HG03025 (cell line): ENCODE results near the gene RNPEP.
"Not testable (repeated sequence)": the region's sequence is repeated elsewhere in the genome, so short reads cannot be mapped to it uniquely, and the experiment has no call there.

Source experiments
- ATAC-seq: cut with Tn5 transposase; IDR thresholded peaks from one replicate; pipeline ENCODE4 v1.9.1; 2021; ENCODE audit warnings: mild to moderate bottlenecking, moderate library complexity; ENCODE audit not compliant: unreplicated experiment, low FRiP score

The RNPEP gene

DNA sequence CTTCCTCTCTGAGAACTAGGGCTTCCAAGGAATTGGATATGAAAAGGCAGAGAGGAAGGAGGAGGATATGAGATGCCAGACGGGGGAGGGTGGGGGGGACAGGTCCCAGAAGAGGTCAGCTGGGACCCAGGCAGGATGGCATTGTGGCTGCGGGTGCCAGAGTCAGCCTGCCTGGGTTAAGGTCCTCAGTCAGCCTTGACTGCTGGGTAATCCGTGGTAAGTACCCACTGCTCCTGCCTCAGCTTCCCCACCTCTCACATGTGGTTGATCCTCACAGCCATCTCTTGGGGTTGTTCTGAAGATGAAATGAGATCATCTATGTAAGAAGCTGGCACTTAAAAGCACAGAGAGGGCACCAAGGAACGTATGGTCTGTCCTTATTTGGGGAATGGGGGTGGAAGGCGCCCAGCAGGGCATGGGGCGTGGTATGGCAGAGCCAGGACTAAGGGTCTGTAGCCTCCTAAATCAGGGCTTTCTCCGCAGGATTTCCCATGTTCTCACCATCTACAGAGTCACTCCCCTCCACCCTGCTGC lies 51.8 kb downstream of the RNPEP start:
- no peak for ATAC-seq

DNA sequence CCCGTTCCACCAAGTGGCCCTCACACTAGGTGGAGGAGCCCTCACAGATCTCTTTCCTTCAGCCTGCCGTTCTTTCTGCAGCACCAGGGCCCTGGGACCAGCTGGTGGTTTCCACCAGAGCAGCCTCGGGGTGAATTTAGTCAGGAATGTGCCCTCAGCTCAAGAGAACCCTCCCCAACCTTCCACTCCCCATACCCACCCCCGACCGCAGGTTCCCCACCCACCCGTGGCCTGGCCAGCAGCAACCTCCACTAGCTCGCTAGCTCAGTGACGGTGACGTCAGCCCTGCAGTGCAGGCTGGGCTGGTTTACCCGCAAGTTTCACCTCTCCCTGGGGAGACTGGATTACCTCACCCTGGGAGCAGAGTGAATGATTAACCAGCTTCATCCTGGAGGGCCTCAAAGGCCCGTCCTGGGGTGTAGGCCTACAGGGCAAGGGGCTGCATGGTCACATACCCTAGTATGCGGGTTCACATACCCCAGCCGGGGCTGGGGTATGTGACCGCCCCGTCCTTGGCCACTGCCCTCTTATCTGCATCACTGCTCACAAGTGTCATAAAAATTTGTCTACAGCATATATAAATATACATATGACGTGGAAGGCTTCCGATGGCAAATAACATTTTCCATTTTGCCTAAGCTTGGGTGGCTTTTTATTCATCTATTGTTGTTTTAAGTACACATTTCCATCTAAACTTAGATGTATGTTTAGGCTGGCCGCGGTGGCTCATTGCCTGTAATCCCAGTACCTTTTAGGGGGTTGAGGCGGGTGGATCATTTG lies 52.4 kb downstream of the RNPEP start:
- no peak for ATAC-seq

DNA sequence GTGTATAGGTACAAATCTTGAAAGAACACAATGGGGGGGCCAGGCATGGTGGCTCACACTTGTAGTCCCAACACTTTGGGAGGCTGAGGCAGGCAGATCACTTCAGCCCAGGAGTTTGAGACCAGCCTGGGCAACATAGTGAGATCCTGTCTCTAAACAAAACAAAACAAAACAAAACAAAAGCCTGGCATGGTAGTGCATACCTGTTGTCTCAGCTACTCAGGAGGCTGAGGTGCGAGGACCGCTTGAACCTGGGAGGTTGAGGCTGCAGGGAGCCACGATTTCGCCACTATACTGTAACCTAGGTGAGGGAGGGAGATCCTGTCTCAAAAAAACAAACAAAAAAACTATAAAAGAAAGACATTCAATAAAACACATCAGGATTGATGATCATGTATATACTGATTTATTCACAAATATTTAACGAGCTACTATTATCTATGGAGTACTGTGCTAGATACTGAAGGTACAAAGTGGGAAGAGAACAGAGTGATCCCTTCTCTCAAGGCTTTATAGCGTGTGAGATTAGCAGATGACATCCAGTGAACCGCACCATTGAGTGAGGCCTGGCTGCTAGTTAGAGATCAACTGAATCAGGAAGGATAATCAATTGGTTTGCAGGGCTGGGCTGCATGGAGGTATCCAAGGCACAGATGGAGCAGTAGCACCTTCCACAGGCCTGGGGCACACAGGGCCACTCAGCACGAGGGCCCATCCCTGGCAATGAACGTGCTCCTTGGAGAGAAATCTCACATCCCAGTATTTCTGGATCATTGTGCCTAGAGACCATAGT lies 54.3 kb downstream of the RNPEP start:
- no peak for ATAC-seq

DNA sequence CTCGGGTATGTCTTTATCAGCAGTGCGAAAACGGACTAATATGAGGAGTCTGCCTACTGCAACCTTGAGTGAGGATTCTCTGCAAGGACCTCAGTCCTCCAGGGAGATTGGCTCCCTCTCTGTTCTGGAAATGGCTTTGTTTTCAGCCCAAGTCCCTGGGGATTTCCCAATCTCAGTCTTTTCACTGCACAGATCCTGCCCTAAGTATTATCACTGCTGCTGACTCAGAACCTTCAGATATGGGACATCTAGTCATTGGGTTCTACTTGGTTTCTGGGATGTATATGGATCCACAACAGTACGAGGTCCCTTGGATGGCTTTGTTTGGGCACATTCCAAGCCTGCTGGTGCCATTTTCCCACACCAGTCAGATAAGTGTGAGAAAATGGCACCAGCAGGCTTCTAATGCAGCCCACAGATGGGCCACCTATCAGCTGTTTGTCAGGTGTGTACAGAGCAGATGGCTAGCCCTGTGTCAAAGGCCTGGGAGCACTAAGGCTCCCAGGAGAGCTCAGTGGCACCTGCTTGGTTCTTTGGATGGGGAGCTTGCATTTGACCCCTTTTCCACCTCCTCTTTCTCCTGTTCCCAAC lies 55.4 kb downstream of the RNPEP start:
- ATAC-seq = no peak

DNA sequence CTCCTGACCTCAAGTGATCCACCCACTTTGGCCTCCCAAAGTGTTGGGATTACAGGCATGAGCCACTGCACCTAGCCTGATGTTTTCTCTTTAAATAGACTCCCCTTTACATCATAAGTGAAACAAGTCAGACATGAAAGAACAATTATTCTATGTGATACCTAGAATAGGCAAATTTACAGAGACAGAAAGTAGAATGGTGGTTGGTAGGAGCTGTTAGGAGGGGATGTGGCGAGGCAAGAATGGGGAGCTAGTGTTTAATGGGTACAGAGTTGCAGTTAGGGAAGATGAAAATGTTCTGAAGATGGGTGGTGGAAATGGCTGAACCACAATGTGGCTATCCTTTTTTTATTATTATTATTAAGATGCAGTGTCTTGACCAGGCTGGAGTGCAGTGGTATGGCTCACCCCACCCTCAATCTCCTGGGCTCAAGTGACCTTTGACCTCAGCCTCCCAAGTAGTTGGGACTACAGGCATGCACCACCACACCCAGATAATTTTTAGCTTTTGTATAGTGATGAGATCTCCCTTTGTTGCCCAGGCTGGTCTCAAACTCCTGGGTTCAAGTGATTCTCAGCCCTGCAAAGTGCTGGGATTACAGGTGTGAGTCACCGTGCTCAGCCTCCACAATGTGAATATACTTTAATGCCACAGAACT lies 56.4 kb downstream of the RNPEP start:
- ATAC-seq = no peak

DNA sequence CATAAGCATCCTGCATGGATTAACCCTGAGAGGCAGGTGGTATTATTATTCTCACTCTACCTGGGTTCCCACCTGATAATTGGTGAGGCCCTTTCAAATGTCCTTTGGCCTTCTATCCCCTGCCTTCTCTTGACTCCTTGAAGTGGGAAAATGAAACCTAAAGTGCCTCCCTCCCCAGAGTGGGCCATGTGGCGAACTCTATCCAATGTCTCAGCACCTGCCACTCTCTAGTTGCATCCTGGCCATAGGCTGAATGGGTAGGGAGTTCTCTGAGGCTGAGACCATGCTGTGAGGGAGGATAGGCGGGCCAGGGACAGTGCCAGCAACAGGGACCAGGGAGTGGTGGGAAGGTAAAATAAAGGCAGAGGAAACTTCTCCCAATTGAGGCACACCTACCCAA lies 63.3 kb downstream of the RNPEP start:
- ATAC-seq = no peak

DNA sequence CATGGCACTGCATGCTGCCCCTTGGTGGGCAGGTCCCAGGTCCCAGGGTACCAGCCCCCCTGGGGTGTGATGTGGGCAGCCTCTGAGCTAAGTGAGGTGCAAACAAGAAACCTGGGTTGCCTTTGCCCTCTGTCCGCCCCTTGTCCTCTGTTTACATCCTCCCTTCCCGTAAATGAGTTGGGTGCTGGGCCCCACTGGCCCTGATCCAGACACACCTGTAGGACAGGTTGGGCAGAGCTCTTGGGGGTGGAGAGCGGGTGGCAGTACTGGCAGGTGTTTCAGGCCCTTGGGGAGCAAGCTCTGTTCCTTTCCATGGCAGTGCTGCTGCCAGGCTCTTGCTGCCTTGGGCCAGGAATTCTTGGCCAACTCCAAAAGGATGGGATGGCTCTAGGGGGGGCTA lies 63.8 kb downstream of the RNPEP start:
- ATAC-seq = no peak

DNA sequence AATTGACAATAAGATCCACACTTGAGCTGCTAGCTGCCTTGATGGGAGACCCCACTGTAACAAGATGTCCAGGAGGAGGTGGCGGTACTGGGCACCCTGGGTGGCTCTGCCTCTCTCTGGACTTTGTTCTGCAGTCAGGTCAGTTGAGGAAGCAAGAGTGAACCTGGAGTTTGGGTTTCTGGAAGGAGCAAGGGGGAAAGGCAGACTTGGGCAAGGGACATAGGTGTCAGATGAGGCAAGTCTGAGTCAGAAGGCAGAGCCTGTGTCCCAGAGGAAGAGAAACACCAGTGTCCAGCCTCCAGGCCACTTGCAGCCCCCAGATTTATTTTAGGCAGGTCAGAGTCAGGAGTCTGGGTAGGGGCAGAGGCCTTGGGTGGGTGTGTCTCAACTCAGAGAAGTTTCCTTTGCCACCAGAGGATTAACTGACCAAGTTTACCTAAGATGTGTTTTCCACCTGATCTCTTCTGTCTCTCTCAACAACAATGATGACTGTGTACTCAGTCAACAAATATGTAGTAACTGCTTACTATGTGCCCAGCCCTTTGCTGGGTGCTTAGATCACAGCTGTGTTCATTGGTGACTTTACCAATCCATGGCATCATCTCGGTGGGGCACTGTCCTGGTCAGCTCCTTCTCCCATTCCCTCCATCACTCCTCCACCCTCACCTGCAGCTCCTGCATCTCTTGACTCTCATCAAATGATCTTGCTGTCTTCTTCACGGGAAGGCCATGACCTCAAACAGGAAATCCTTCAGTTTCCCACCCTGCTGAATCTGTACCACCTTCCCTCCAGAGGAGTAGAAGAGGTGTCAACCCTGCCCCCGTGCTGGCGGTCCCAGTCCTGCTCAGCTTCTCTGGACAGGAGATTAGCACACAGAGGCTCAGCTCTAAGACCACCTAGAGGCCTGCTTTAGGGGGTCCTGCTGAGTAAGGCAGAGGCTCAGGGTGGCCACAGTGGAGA lies 64.6 kb downstream of the RNPEP start:
- ATAC-seq = no peak

DNA sequence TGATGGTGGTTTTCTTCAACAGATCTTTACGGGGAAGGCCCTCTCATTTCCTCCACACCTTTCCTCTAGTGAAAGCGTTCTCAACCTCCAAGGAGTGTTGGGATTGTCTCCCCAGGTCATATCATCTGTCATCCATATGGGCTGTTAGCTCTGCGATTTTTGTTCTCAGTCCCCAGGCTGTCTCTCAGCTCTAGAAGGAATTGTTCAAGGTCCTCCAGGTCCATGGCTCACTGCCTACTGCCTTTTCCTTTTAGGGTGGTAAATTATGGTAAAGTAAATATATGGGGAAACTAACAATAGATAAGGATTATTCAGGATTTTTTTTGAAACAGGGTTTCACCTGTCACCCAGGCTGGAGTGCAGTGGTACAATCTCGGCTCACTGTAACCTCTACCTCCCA lies 65.5 kb downstream of the RNPEP start:
- no peak for ATAC-seq

DNA sequence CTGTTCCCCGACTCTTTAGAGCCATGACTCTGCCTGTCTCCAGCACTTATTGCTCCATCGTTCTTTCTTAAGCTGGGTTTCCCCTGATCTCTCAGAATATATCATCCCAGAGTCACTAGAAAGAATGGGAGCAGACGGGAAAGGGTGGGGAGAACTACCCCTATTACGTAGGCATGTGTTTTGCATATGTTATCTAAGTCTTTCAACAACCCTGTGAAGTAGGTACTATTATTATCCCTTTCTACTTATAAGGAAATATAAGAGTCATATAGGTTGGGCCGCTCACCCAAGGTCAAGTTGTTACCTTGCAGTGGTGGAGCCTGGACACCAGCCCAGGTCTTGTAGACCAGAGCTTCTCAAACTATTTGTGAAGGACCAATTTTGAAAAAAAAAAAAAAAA lies 66.7 kb downstream of the RNPEP start:
- no peak for ATAC-seq

DNA sequence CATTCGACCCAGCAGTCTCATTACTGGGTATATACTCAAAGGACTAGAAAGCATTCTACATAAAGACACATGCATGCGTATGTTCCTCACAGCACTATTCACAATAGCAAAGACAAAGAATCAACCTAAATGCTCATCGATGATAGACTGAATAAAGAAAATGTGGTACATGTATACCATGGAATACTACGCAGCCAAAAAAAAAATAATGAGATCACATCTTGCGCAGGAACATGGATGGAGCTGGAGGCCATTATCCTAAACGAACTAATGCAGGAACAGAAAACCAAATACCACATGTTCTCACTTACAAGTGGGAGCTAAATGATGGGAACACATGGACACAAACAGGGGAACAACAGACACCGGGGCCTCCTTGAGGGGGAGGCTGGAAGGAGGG lies 71.6 kb downstream of the RNPEP start:
- ATAC-seq = no peak

DNA sequence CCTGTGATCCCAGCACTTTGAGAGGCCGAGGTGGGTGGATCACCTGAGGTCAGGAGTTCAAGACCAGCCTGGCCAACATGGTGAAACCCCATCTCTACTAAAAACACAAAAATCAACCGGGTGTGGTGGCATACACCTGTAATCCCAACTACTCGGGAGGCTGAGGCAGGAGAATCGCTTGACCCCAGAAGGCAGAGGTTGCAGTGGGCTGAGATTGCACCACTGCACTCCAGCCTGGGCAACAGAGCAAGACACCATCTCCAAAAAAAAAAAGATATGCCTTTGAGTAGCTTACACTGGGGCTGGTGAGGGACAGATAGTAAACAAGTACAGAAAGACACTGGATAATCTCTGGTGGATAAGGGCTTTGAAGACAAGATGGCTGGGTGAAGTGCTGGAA lies 72.2 kb downstream of the RNPEP start:
- not testable (repeated sequence) for ATAC-seq
